ENCODE data around the gene IER5. TPM values are rescaled to one million over a fixed set of nuclear protein-coding genes. Genes with fewer than 3 reads are reported as not detected.
A peak's percentile ranks its signal among the peaks of the same experiment; 100 is the strongest.

IER5 gene
- total RNA-seq, 1 experiment from 2014 or later, result 20.4 TPM

GRCh38 chr1:181110013-181110412 is 21.5 kb downstream of the IER5 start:
- no TSS peak for BruUV-seq (replicated peaks)
- Histone ChIP-seq H3K36me3 (ENCODE audit: control insufficient read depth, insufficient read depth, low read length) (no peaks in the 10 kb centered on the region), H3K4me3 (ENCODE audit: low read depth in 2 of 2, low read length in 2 of 2) (no peak overlapping the region), H3K27ac (ENCODE audit: low read length) (no peak overlapping the region), H3K27me3 (ENCODE audit: control insufficient read depth, insufficient read depth, low read length) (no peaks in the 10 kb centered on the region), H3K9me3 (ENCODE audit: control insufficient read depth, insufficient read depth, low read depth, low read length) (no peaks in the 10 kb centered on the region), H3K4me1 (ENCODE audit: control insufficient read depth, insufficient read depth, low read length) (peaks cover 56% of the 10 kb centered on the region)
- ChIA-PET CTCF (no interaction called here), POLR2A (no interaction called here)
- TF ChIP-seq, protein P1, sequence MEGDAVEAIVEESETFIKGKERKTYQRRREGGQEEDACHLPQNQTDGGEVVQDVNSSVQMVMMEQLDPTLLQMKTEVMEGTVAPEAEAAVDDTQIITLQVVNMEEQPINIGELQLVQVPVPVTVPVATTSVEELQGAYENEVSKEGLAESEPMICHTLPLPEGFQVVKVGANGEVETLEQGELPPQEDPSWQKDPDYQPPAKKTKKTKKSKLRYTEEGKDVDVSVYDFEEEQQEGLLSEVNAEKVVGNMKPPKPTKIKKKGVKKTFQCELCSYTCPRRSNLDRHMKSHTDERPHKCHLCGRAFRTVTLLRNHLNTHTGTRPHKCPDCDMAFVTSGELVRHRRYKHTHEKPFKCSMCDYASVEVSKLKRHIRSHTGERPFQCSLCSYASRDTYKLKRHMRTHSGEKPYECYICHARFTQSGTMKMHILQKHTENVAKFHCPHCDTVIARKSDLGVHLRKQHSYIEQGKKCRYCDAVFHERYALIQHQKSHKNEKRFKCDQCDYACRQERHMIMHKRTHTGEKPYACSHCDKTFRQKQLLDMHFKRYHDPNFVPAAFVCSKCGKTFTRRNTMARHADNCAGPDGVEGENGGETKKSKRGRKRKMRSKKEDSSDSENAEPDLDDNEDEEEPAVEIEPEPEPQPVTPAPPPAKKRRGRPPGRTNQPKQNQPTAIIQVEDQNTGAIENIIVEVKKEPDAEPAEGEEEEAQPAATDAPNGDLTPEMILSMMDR (IDR thresholded peaks at IDR 0.05), result no peak
- TF ChIP-seq POLR2AphosphoS5 (IDR thresholded peaks at IDR 0.05; ENCODE audit: low read depth, low read length) (no peak), SIN3A (IDR thresholded peaks at IDR 0.05; ENCODE audit: borderline replicate concordance, insufficient read depth, low read depth, low read length) (no peak), TCF7L2 (IDR thresholded peaks at IDR 0.05; ENCODE audit: low read depth, low read length) (no peak)
- TF ChIP-seq, protein P2, sequence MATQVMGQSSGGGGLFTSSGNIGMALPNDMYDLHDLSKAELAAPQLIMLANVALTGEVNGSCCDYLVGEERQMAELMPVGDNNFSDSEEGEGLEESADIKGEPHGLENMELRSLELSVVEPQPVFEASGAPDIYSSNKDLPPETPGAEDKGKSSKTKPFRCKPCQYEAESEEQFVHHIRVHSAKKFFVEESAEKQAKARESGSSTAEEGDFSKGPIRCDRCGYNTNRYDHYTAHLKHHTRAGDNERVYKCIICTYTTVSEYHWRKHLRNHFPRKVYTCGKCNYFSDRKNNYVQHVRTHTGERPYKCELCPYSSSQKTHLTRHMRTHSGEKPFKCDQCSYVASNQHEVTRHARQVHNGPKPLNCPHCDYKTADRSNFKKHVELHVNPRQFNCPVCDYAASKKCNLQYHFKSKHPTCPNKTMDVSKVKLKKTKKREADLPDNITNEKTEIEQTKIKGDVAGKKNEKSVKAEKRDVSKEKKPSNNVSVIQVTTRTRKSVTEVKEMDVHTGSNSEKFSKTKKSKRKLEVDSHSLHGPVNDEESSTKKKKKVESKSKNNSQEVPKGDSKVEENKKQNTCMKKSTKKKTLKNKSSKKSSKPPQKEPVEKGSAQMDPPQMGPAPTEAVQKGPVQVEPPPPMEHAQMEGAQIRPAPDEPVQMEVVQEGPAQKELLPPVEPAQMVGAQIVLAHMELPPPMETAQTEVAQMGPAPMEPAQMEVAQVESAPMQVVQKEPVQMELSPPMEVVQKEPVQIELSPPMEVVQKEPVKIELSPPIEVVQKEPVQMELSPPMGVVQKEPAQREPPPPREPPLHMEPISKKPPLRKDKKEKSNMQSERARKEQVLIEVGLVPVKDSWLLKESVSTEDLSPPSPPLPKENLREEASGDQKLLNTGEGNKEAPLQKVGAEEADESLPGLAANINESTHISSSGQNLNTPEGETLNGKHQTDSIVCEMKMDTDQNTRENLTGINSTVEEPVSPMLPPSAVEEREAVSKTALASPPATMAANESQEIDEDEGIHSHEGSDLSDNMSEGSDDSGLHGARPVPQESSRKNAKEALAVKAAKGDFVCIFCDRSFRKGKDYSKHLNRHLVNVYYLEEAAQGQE (IDR thresholded peaks at IDR 0.05; ENCODE audit: insufficient read depth in 1 of 2, low read depth in 2 of 2, low read length in 1 of 2), result no peak
- ATAC-seq, result no peak
- in situ Hi-C loops (cut with HindIII; ENCODE audit: low pct_unique_long_range_greater_than_20kb, low sequenced_read_pairs), result no loop called here
- DNase-seq (ENCODE audit: low read depth, low spot score), result no peak
- intact Hi-C loops (cut with micrococcal nuclease; ENCODE audit: unreplicated experiment), result no loop called here

GRCh38 chr1:181111559-181111958 is 23.1 kb downstream of the IER5 start:
- intact Hi-C loops (cut with micrococcal nuclease; ENCODE audit: unreplicated experiment) (no loop called here), in situ Hi-C loops (cut with HindIII; ENCODE audit: low pct_unique_long_range_greater_than_20kb, low sequenced_read_pairs) (no loop called here)
- H3K27me3 ChIP-seq (ENCODE audit: control insufficient read depth, insufficient read depth, low read length), result no peaks in the 10 kb centered on the region
- no peaks in the 10 kb centered on the region for H3K36me3 ChIP-seq (ENCODE audit: control insufficient read depth, insufficient read depth, low read length)
- TF ChIP-seq, protein P2 (IDR thresholded peaks at IDR 0.05; ENCODE audit: insufficient read depth in 1 of 2, low read depth in 2 of 2, low read length in 1 of 2), result no peak
- no peak for TF ChIP-seq SIN3A (IDR thresholded peaks at IDR 0.05; ENCODE audit: borderline replicate concordance, insufficient read depth, low read depth, low read length)
- TF ChIP-seq, protein P1 (IDR thresholded peaks at IDR 0.05), result no peak
- TF ChIP-seq TCF7L2 (IDR thresholded peaks at IDR 0.05; ENCODE audit: low read depth, low read length), result no peak
- TF ChIP-seq POLR2AphosphoS5 (IDR thresholded peaks at IDR 0.05; ENCODE audit: low read depth, low read length), result no peak
- peaks cover 50% of the 10 kb centered on the region for H3K4me1 ChIP-seq (ENCODE audit: control insufficient read depth, insufficient read depth, low read length)
- no peak for DNase-seq (ENCODE audit: low read depth, low spot score)
- no peaks in the 10 kb centered on the region for H3K9me3 ChIP-seq (ENCODE audit: control insufficient read depth, insufficient read depth, low read depth, low read length)
- peak overlapping the region; percentile 78 for H3K27ac ChIP-seq (ENCODE audit: low read length)
- no peak overlapping the region for H3K4me3 ChIP-seq (ENCODE audit: low read depth in 2 of 2, low read length in 2 of 2)
- BruUV-seq (replicated peaks), result no TSS peak
- POLR2A ChIA-PET, result interaction anchor here (0.6 kb wide), 1 partner anchor 60 kb away, joined by 3 read pairs; no protein-coding TSS in a partner anchor
- ATAC-seq, result no peak; the same call in 1 of the 2 replicates
- CTCF ChIA-PET, result no interaction called here
